Gastrocnemius medialis (tissue), 4 donors: Measurements from ENCODE around the gene SH2D1B. TPM values are rescaled to one million over a fixed set of nuclear protein-coding genes. Genes with fewer than 3 reads are reported as not detected.

Experiments
- ATAC-seq, 2 donors: fragments of 150-250 bp; one replicate each; pipeline ENCODE4 v1.9.1; 2016
- DNase-seq, 2 donors: peaks; one replicate each; pipeline ENCODE4 v3.0.0-alpha.2; 2019
- H3K27ac ChIP-seq, 4 donors: fragments of 200-600 bp; sonication (generic); 1 replicate in 1 of 4; 2 replicates in 3 of 4; pipeline ENCODE4 v1.5.1; 2016 to 2018; ENCODE audit warnings: mild to moderate bottlenecking in 2 of 4, moderate library complexity in 1 of 4
- H3K27me3 ChIP-seq, 3 donors: fragments of 200-600 bp; sonication (generic) in 2 of 3; 1 replicate in 1 of 3; 2 replicates in 2 of 3; pipeline versions ENCODE4 v1.5.1 to v1.6.0; 2016 to 2019; ENCODE audit warnings: mild to moderate bottlenecking in 1 of 3, moderate library complexity in 1 of 3
- H3K36me3 ChIP-seq, 2 donors: fragments of 200-600 bp; sonication (generic) in 1 of 2; one replicate each; pipeline ENCODE4 v1.5.1; 2017 to 2018
- H3K4me1 ChIP-seq, 2 donors: fragments of 200-600 bp; sonication (generic) in 1 of 2; one replicate each; pipeline ENCODE4 v1.5.1; 2016 to 2017; ENCODE audit warnings: mild to moderate bottlenecking in 2 of 2
- H3K4me3 ChIP-seq, 4 donors: fragments of 200-600 bp; sonication (generic) in 3 of 4; 1 replicate in 1 of 4; 2 replicates in 3 of 4; pipeline ENCODE4 v1.5.1; 2016 to 2019; ENCODE audit warnings: mild to moderate bottlenecking in 2 of 4
- H3K9me3 ChIP-seq, 3 donors: fragments of 200-600 bp; sonication (generic) in 2 of 3; 1 replicate in 1 of 3; 2 replicates in 2 of 3; pipeline ENCODE4 v1.5.1; 2016 to 2019
- POLR2A ChIP-seq, 2 donors: fragments of 450-650 bp; IDR thresholded peaks; one replicate each; pipeline ENCODE4 v1.6.1; 2017; ENCODE audit warnings: antibody characterized with exemption in 2 of 2, mild to moderate bottlenecking in 2 of 2, moderate library complexity in 2 of 2
- in situ Hi-C, 4 donors: fragments of 200-750 bp; cut with MboI; loops; one replicate each; pipeline versions ENCODE4 v1.15.0 to v1.8.0; 2017; ENCODE audit warnings: low sequenced_read_pairs in 4 of 4
- intact Hi-C: fragments of 100-400 bp; cut with DNase I; formaldehyde crosslinking; loops from one replicate; pipeline ENCODE4 v1.15.1; 2023; ENCODE audit warnings: low total_unique reads
- total RNA-seq, 4 donors: library from RNA; depleted of rRNA; stranded (reverse); fragments of >200 nt; gene quantifications; one replicate each; pipeline versions ENCODE4 v1.1.0 to v1.2.3, GENCODE V29; 2016
- TF ChIP-seq, protein P1 (sequence below), 5 experiments: fragments of 450-650 bp in 3 of 5; fragments of 200-600 bp in 2 of 5; sonication (generic) in 2 of 5; IDR thresholded peaks in 4 of 5; conservative IDR thresholded peaks in 1 of 5; 1 replicate in 4 of 5; 2 replicates in 1 of 5; pipeline ENCODE4 v1.5.1; 2016 to 2019; ENCODE audit warnings: antibody characterized with exemption in 5 of 5, mild to moderate bottlenecking in 3 of 5, moderate library complexity in 3 of 5

Gene SH2D1B
- total RNA-seq, 4 donors from 2014 or later, result 2.1 to 34.2 (median 4.1) TPM

DNA sequence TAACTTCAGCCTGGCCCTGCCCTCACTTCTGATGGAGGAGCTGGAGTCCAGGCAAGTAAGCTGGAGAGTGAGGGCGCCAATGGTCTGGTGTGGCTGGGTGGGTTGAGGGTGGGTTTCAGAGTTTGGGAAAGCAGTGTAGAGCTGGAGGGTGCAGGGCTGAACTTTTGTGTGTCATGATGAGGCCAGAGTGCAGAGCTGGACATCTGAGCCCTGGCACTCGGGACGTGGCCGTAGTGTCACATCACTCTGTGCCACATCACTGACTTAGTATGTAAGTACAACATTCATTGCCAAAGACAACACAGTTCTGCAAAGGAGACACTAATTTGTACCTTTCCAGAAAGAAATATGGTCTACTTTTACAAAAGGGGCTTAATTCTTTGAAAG is 51.1 kb downstream of the SH2D1B start:
- ATAC-seq (no peak), DNase-seq (no peak)
- H3K9me3 ChIP-seq, result no peaks in the 10 kb centered on the region
- intact Hi-C loops, result no loop called here
- no peak overlapping the region for H3K27ac ChIP-seq
- in situ Hi-C loops, result no loop called here
- TF ChIP-seq, protein P1, sequence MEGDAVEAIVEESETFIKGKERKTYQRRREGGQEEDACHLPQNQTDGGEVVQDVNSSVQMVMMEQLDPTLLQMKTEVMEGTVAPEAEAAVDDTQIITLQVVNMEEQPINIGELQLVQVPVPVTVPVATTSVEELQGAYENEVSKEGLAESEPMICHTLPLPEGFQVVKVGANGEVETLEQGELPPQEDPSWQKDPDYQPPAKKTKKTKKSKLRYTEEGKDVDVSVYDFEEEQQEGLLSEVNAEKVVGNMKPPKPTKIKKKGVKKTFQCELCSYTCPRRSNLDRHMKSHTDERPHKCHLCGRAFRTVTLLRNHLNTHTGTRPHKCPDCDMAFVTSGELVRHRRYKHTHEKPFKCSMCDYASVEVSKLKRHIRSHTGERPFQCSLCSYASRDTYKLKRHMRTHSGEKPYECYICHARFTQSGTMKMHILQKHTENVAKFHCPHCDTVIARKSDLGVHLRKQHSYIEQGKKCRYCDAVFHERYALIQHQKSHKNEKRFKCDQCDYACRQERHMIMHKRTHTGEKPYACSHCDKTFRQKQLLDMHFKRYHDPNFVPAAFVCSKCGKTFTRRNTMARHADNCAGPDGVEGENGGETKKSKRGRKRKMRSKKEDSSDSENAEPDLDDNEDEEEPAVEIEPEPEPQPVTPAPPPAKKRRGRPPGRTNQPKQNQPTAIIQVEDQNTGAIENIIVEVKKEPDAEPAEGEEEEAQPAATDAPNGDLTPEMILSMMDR (IDR thresholded peaks at IDR 0.05 in 4 of 5, conservative IDR thresholded peaks at IDR 0.05 in 1 of 5), result no peak
- no peak for TF ChIP-seq POLR2A (IDR thresholded peaks at IDR 0.05)
- no peaks in the 10 kb centered on the region for H3K4me1 ChIP-seq
- no peaks in the 10 kb centered on the region for H3K36me3 ChIP-seq
- no peak overlapping the region for H3K4me3 ChIP-seq
- H3K27me3 ChIP-seq, result no peaks in the 10 kb centered on the region

DNA sequence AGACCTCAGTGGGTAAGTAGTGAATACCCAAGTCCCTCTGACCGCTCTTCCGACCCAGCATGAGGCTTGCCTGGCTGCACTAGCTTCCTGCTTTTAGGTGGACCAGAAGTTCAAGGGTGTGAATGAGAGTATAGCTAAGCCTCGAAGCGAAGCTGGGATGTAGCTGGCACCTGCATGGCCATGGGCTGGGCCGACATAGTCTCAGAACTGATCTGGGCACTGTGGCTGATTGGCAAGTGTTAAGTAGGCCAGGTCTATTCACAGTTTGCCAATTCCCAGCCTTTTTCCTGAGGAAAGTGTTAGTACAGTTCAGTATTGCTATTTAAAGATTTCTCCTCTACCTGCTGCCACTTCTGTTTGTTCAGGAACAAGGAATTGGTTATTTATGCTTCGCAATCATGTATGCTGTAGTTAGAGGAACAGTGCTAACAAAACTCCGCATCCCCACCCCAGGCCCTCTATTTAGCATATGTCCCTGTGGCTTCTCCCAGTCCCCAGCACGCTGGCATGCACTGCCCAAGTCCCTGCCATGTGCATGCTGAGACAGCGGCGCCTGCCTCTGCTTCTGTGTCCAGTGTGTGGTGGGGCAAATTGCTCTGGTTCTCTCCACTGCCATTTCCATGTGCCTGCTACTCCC is 51.6 kb downstream of the SH2D1B start:
- DNase-seq, result no peak
- H3K9me3 ChIP-seq, result no peaks in the 10 kb centered on the region
- no peaks in the 10 kb centered on the region for H3K4me1 ChIP-seq
- no peak overlapping the region for H3K27ac ChIP-seq
- H3K4me3 ChIP-seq, result no peak overlapping the region
- TF ChIP-seq, protein P1 (IDR thresholded peaks at IDR 0.05 in 4 of 5, conservative IDR thresholded peaks at IDR 0.05 in 1 of 5), result no peak
- TF ChIP-seq POLR2A (IDR thresholded peaks at IDR 0.05), result no peak
- no peak for ATAC-seq
- intact Hi-C loops, result no loop called here
- H3K36me3 ChIP-seq, result no peaks in the 10 kb centered on the region
- in situ Hi-C loops, result no loop called here
- H3K27me3 ChIP-seq, result no peaks in the 10 kb centered on the region

DNA sequence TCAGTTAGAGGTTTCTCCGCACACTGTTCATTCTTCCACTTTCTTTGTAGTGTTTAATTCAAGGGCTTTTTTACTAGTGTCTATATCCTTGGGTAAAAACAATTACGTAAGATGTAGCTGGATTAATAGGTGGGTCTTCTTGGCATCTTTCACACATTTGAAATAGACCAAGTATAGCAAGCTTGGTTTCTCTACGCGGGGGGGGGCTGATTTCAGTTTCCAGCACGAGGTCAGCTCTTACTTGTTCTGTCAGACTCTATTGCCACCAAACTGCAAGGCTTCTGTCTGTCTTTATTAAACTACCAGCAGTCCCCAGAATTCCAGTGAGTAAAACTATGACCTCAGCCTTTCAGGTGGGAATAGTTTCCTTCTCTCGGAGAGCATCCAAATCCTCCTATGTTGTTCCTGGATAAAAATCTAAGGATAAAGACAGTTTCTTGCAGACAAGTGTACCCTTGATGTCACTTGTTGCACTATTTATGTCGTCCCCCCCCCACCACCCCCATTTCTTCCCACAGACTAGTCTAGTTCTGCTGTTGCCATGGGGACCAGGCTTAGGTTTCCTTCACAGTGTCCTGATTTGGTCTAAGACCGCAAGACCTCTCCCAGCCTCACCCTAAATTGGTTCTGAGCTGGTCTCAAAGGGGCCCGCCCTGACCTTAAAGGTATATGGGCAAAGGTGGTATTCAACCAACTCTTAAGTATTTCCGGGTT is 52.3 kb downstream of the SH2D1B start:
- H3K27ac ChIP-seq, result no peak overlapping the region
- no peaks in the 10 kb centered on the region for H3K9me3 ChIP-seq
- H3K4me1 ChIP-seq, result no peaks in the 10 kb centered on the region
- H3K4me3 ChIP-seq, result no peak overlapping the region
- no peak for DNase-seq
- H3K36me3 ChIP-seq, result no peaks in the 10 kb centered on the region
- intact Hi-C loops, result no loop called here
- ATAC-seq, result no peak
- H3K27me3 ChIP-seq, result no peaks in the 10 kb centered on the region
- in situ Hi-C loops, result no loop called here
- TF ChIP-seq, protein P1 (IDR thresholded peaks at IDR 0.05 in 4 of 5, conservative IDR thresholded peaks at IDR 0.05 in 1 of 5), result no peak
- no peak for TF ChIP-seq POLR2A (IDR thresholded peaks at IDR 0.05)

DNA sequence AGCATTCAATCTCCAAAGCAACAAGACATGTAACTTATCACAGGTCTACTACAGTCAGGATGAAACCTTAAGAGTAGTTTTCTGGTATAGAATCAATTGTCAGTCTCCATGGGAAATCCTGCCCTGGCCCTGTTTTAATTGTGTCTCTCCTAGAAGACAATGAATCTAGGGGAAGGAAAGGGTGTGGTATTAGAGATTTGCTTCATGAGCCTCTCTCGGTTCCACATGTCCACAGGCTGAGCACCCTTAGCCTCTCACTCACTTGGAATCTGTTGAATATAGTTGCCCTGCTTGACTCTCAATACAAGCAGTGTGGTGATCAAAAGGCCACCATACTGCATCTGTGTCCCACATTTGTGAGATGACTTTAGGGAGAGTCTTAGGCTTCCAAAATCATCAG is 53.0 kb downstream of the SH2D1B start:
- in situ Hi-C loops, result no loop called here
- no peak for ATAC-seq

More for the DNA sequence above, 53.0 kb downstream of the SH2D1B start:
- H3K4me3 ChIP-seq, result no peak overlapping the region
- H3K4me1 ChIP-seq, result no peaks in the 10 kb centered on the region
- no peak for DNase-seq
- TF ChIP-seq POLR2A (IDR thresholded peaks at IDR 0.05), result no peak
- TF ChIP-seq, protein P1 (IDR thresholded peaks at IDR 0.05 in 4 of 5, conservative IDR thresholded peaks at IDR 0.05 in 1 of 5), result no peak
- no peak overlapping the region for H3K27ac ChIP-seq
- H3K36me3 ChIP-seq, result no peaks in the 10 kb centered on the region
- intact Hi-C loops, result no loop called here
- H3K27me3 ChIP-seq, result no peaks in the 10 kb centered on the region
- H3K9me3 ChIP-seq, result no peaks in the 10 kb centered on the region
